Activated CD4-positive, alpha-beta memory T cell treated with anti-CD3 and anti-CD28 coated beads, Interleukin-2, amount 10 ng/mL, durations not matched to agents 7 days and 5 days (primary cell): ENCODE results near the gene KIF5C. TPM values are rescaled to one million over a fixed set of nuclear protein-coding genes. Genes with fewer than 3 reads are reported as not detected.
A peak's percentile ranks its signal among the peaks of the same experiment; 100 is the strongest.
"Not testable (repeated sequence)": the region's sequence is repeated elsewhere in the genome, so short reads cannot be mapped to it uniquely, and the experiment has no call there.

ENCODE experiments used
- CTCF ChIA-PET: fragments of 350-600 bp; sonication (Branson Sonifier 250); formaldehyde crosslinking; loops from one replicate; lab custom pipeline; 2021; ENCODE audit warnings: antibody characterized with exemption, inconsistent platforms; lab: Charles Lee
- POLR2A ChIA-PET: fragments of 350-600 bp; sonication (Branson Sonifier 250); formaldehyde crosslinking; loops from one replicate; lab custom pipeline; 2021; ENCODE audit warnings: antibody characterized with exemption; lab: Charles Lee
- DNase-seq: peaks from one replicate; pipeline ENCODE4 v3.0.0-alpha.2; 2020
- H3K27ac Mint-ChIP-seq: one replicate; pipeline ENCODE4 v1.8.0; 2021; ENCODE audit warnings: mild to moderate bottlenecking, mixed read lengths
- H3K27me3 Mint-ChIP-seq: one replicate; pipeline ENCODE4 v1.8.0; 2021; ENCODE audit warnings: mixed read lengths
- H3K36me3 Mint-ChIP-seq: one replicate; pipeline ENCODE4 v1.8.0; 2021; ENCODE audit warnings: low read depth, mixed read lengths
- H3K4me1 Mint-ChIP-seq: one replicate; pipeline ENCODE4 v1.8.0; 2021; ENCODE audit warnings: mixed read lengths
- H3K4me3 Mint-ChIP-seq: one replicate; pipeline ENCODE4 v1.8.0; 2021; ENCODE audit warnings: mild to moderate bottlenecking, mixed read lengths
- H3K9me3 Mint-ChIP-seq: one replicate; pipeline ENCODE4 v1.8.0; 2021; ENCODE audit warnings: mixed read lengths
- total RNA-seq, 2 experiments: library from RNA; stranded (reverse); gene quantifications; one replicate each; pipeline ENCODE4 v1.2.3, GENCODE V29; 2021

The KIF5C gene
- total RNA-seq, result 10 to 100 TPM; 14.7 to 21.7 TPM

- peaks cover 21% of the 10 kb centered on the region for H3K4me1 Mint-ChIP-seq
- H3K4me3 Mint-ChIP-seq, result peak within 1 kb of the TSS; percentile 85
- ChIA-PET CTCF (interaction anchor here (0.6 kb wide), 1 partner anchor 230 kb away, joined by 3 read pairs; no protein-coding TSS in a partner anchor), POLR2A (interaction anchor here (1.1 to 2.4 kb wide), 5 partner anchors 12 to 231 kb away, joined by 5 to 12 read pairs (median 7); partner anchors contain the start of gene EPC2)
- peaks cover 7% of the 10 kb centered on the region for H3K36me3 Mint-ChIP-seq
- H3K9me3 Mint-ChIP-seq, result no peaks in the 10 kb centered on the region
- peak; percentile 92 for DNase-seq
- peaks cover 23% of the 10 kb centered on the region for H3K27me3 Mint-ChIP-seq
- peak within 1 kb of the TSS; percentile 54 for H3K27ac Mint-ChIP-seq
Observed at GRCh38 chr2:148874868-148875341, at the start of gene KIF5C. KIF5C (plus strand) TSS chr2:148875227; CDS start chr2:148875618, 391 bp downstream.

GRCh38 chr2:148826791-148827190, 48.2 kb upstream of the KIF5C start:
- Mint-ChIP-seq H3K4me3 (no peak overlapping the region), H3K27ac (no peak overlapping the region), H3K36me3 (no peaks in the 10 kb centered on the region), H3K27me3 (peaks cover 3% of the 10 kb centered on the region), H3K9me3 (no peaks in the 10 kb centered on the region), H3K4me1 (no peaks in the 10 kb centered on the region)
- ChIA-PET POLR2A (no interaction called here), CTCF (no interaction called here)
- DNase-seq, result no peak

- Mint-ChIP-seq H3K9me3 (no peaks in the 10 kb centered on the region), H3K4me1 (no peaks in the 10 kb centered on the region), H3K27ac (no peak overlapping the region), H3K4me3 (no peak overlapping the region), H3K36me3 (no peaks in the 10 kb centered on the region), H3K27me3 (peaks cover 6% of the 10 kb centered on the region)
- no peak for DNase-seq
- POLR2A ChIA-PET, result no interaction called here
- CTCF ChIA-PET, result no interaction called here
Observed at GRCh38 chr2:148828941-148829340, 46.1 kb upstream of the KIF5C start.

GRCh38 chr2:148829618-148830017, 45.4 kb upstream of the KIF5C start:
- no peak for DNase-seq
- ChIA-PET CTCF (no interaction called here), POLR2A (no interaction called here)
- no peaks in the 10 kb centered on the region for H3K36me3 Mint-ChIP-seq
- H3K27me3 Mint-ChIP-seq, result peaks cover 6% of the 10 kb centered on the region
- H3K9me3 Mint-ChIP-seq, result no peaks in the 10 kb centered on the region
- no peak overlapping the region for H3K27ac Mint-ChIP-seq
- H3K4me1 Mint-ChIP-seq, result no peaks in the 10 kb centered on the region
- H3K4me3 Mint-ChIP-seq, result no peak overlapping the region

- Mint-ChIP-seq H3K36me3 (no peaks in the 10 kb centered on the region), H3K27me3 (peaks cover 17% of the 10 kb centered on the region), H3K9me3 (no peaks in the 10 kb centered on the region), H3K27ac (no peak overlapping the region), H3K4me1 (no peaks in the 10 kb centered on the region), H3K4me3 (no peak overlapping the region)
- DNase-seq, result no peak
- ChIA-PET POLR2A (no interaction called here), CTCF (no interaction called here)
Observed at GRCh38 chr2:148832637-148833036, 42.4 kb upstream of the KIF5C start.

- Mint-ChIP-seq H3K9me3 (peaks cover 5% of the 10 kb centered on the region), H3K4me1 (no peaks in the 10 kb centered on the region), H3K36me3 (no peaks in the 10 kb centered on the region), H3K27me3 (peaks cover 10% of the 10 kb centered on the region), H3K4me3 (no peak overlapping the region), H3K27ac (no peak overlapping the region)
- ChIA-PET POLR2A (no interaction called here), CTCF (no interaction called here)
- no peak for DNase-seq
Observed at GRCh38 chr2:148842050-148842449, 33.0 kb upstream of the KIF5C start.

GRCh38 chr2:148848146-148848545, 26.9 kb upstream of the KIF5C start:
- ChIA-PET POLR2A (interaction anchor here (0.7 kb wide), 1 partner anchor 28 kb away, joined by 7 read pairs; no protein-coding TSS in a partner anchor), CTCF (no interaction called here)
- H3K27ac Mint-ChIP-seq, result no peak overlapping the region
- H3K4me3 Mint-ChIP-seq, result no peak overlapping the region
- H3K36me3 Mint-ChIP-seq, result peaks cover 5% of the 10 kb centered on the region
- peaks cover 6% of the 10 kb centered on the region for H3K9me3 Mint-ChIP-seq
- peaks cover 22% of the 10 kb centered on the region for H3K27me3 Mint-ChIP-seq
- no peaks in the 10 kb centered on the region for H3K4me1 Mint-ChIP-seq
- no peak for DNase-seq

GRCh38 chr2:148853458-148853857, 21.6 kb upstream of the KIF5C start:
- H3K27me3 Mint-ChIP-seq, result peaks cover 23% of the 10 kb centered on the region
- no peak for DNase-seq
- H3K27ac Mint-ChIP-seq, result no peak overlapping the region
- H3K9me3 Mint-ChIP-seq, result peaks cover 1% of the 10 kb centered on the region
- H3K4me3 Mint-ChIP-seq, result no peak overlapping the region
- no peaks in the 10 kb centered on the region for H3K4me1 Mint-ChIP-seq
- CTCF ChIA-PET, result no interaction called here
- H3K36me3 Mint-ChIP-seq, result peaks cover under 1% of the 10 kb centered on the region
- POLR2A ChIA-PET, result no interaction called here

- CTCF ChIA-PET, result no interaction called here
- Mint-ChIP-seq H3K27ac (no peak overlapping the region), H3K4me1 (no peaks in the 10 kb centered on the region), H3K9me3 (no peaks in the 10 kb centered on the region), H3K27me3 (peaks cover 34% of the 10 kb centered on the region), H3K4me3 (no peak overlapping the region), H3K36me3 (no peaks in the 10 kb centered on the region)
- POLR2A ChIA-PET, result no interaction called here
- no peak for DNase-seq
Observed at GRCh38 chr2:148860037-148860436, 15.0 kb upstream of the KIF5C start.

GRCh38 chr2:148861367-148861766, 13.7 kb upstream of the KIF5C start:
- H3K27me3 Mint-ChIP-seq, result peaks cover 38% of the 10 kb centered on the region
- no peaks in the 10 kb centered on the region for H3K4me1 Mint-ChIP-seq
- H3K27ac Mint-ChIP-seq, result no peak overlapping the region
- no peaks in the 10 kb centered on the region for H3K9me3 Mint-ChIP-seq
- DNase-seq, result no peak
- ChIA-PET POLR2A (no interaction called here), CTCF (no interaction called here)
- H3K36me3 Mint-ChIP-seq, result no peaks in the 10 kb centered on the region
- no peak overlapping the region for H3K4me3 Mint-ChIP-seq

GRCh38 chr2:148862478-148862877, 12.5 kb upstream of the KIF5C start:
- DNase-seq, H3K4me1 Mint-ChIP-seq, H3K27ac Mint-ChIP-seq, H3K36me3 Mint-ChIP-seq, H3K9me3 Mint-ChIP-seq, POLR2A ChIA-PET, H3K4me3 Mint-ChIP-seq, CTCF ChIA-PET: not testable (repeated sequence)
- H3K27me3 Mint-ChIP-seq, result peaks cover 38% of the 10 kb centered on the region

GRCh38 chr2:148865512-148865911, 9.5 kb upstream of the KIF5C start:
- CTCF ChIA-PET, result no interaction called here
- H3K4me3 Mint-ChIP-seq, result no peak overlapping the region
- H3K9me3 Mint-ChIP-seq, result peaks cover 5% of the 10 kb centered on the region
- POLR2A ChIA-PET, result no interaction called here
- DNase-seq, result no peak
- H3K4me1 Mint-ChIP-seq, result peaks cover 6% of the 10 kb centered on the region
- peaks cover 45% of the 10 kb centered on the region for H3K27me3 Mint-ChIP-seq
- H3K36me3 Mint-ChIP-seq, result no peaks in the 10 kb centered on the region
- H3K27ac Mint-ChIP-seq, result no peak overlapping the region

GRCh38 chr2:148866091-148866490, 8.9 kb upstream of the KIF5C start:
- CTCF ChIA-PET, result no interaction called here
- H3K27ac Mint-ChIP-seq, result no peak overlapping the region
- no peak for DNase-seq

GRCh38 chr2:148867079-148867769, 7.8 kb upstream of the KIF5C start:
- H3K4me1 Mint-ChIP-seq, result peaks cover 6% of the 10 kb centered on the region
- ChIA-PET CTCF (no interaction called here), POLR2A (no interaction called here)
- no peak overlapping the region for H3K4me3 Mint-ChIP-seq
- DNase-seq, result no peak
- no peaks in the 10 kb centered on the region for H3K36me3 Mint-ChIP-seq
- H3K27ac Mint-ChIP-seq, result no peak overlapping the region
- peaks cover 5% of the 10 kb centered on the region for H3K9me3 Mint-ChIP-seq
- peaks cover 40% of the 10 kb centered on the region for H3K27me3 Mint-ChIP-seq

More at GRCh38 chr2:148866091-148866490, 8.9 kb upstream of the KIF5C start:
- peaks cover 6% of the 10 kb centered on the region for H3K4me1 Mint-ChIP-seq
- H3K4me3 Mint-ChIP-seq, result no peak overlapping the region
- POLR2A ChIA-PET, result no interaction called here
- no peaks in the 10 kb centered on the region for H3K36me3 Mint-ChIP-seq
- peaks cover 44% of the 10 kb centered on the region for H3K27me3 Mint-ChIP-seq
- peaks cover 5% of the 10 kb centered on the region for H3K9me3 Mint-ChIP-seq
